CD14-positive monocyte (primary cell): Measurements from ENCODE around the gene FNDC3B. TPM values are rescaled to one million over a fixed set of nuclear protein-coding genes. Genes with fewer than 3 reads are reported as not detected.

Experiments used
- DNase-seq, 3 donors: peaks; one replicate each; pipeline ENCODE4 v3.0.0-alpha.2; 2011 to 2022
- H2AFZ ChIP-seq: 2 replicates; pipeline ENCODE4 v1.6.0; 2012; ENCODE audit warnings: mild to moderate bottlenecking, low read depth, low read length, inconsistent platforms; ENCODE audit not compliant: insufficient read depth, poor library complexity, severe bottlenecking
- H3K27ac ChIP-seq, 2 donors: 1 replicate in 1 of 2; 2 replicates in 1 of 2; pipeline ENCODE4 v1.5.1; 2012 to 2013; ENCODE audit warnings: low read length in 2 of 2, control low read depth in 1 of 2, inconsistent platforms in 1 of 2, low read depth in 1 of 2, mild to moderate bottlenecking in 1 of 2
- H3K27me3 ChIP-seq, 2 donors: one replicate each; pipeline versions ENCODE4 v1.6.0 to v1.6.1; 2011 to 2013; ENCODE audit warnings: low read length in 2 of 2; ENCODE audit not compliant: control insufficient read depth in 2 of 2, insufficient read depth in 2 of 2
- H3K36me3 ChIP-seq, 2 donors: replicated peaks in 1 of 2; 1 replicate in 1 of 2; 2 replicates in 1 of 2; pipeline versions ENCODE4 v1.5.1 to v1.6.1; 2012 to 2013; ENCODE audit warnings: low read length in 2 of 2, control low read depth in 1 of 2, inconsistent platforms in 1 of 2, mild to moderate bottlenecking in 1 of 2; ENCODE audit not compliant: insufficient read depth in 2 of 2, control insufficient read depth in 1 of 2
- H3K4me1 ChIP-seq, 2 donors: 1 replicate in 1 of 2; 2 replicates in 1 of 2; pipeline versions ENCODE4 v1.5.1 to v1.6.1; 2012 to 2013; ENCODE audit warnings: low read length in 2 of 2, control low read depth in 1 of 2, inconsistent platforms in 1 of 2, mild to moderate bottlenecking in 1 of 2, moderate library complexity in 1 of 2; ENCODE audit not compliant: insufficient read depth in 2 of 2, control insufficient read depth in 1 of 2
- H3K4me2 ChIP-seq: replicated peaks from 2 replicates; pipeline ENCODE3; 2012; ENCODE audit warnings: low read length, moderate library complexity, mild to moderate bottlenecking; ENCODE audit not compliant: poor library complexity, severe bottlenecking; ENCODE audit errors: extremely low read depth
- H3K4me3 ChIP-seq, 3 experiments: fragments of 200-600 bp in 1 of 3; sonication (generic) in 1 of 3; replicated peaks in 1 of 3; 1 replicate in 2 of 3; 2 replicates in 1 of 3; pipeline ENCODE4 v1.5.1; 2011 to 2013; ENCODE audit warnings: low read length in 3 of 3, mild to moderate bottlenecking in 3 of 3, control low read depth in 2 of 3, low read depth in 2 of 3, inconsistent platforms in 1 of 3, moderate library complexity in 1 of 3
- H3K79me2 ChIP-seq: 2 replicates; pipeline ENCODE4 v1.6.0; 2012; ENCODE audit warnings: mild to moderate bottlenecking, control low read depth, inconsistent platforms, low read length, moderate library complexity; ENCODE audit not compliant: insufficient read depth
- H3K9ac ChIP-seq: 2 replicates; pipeline ENCODE4 v1.6.0; 2017; ENCODE audit warnings: low read length, mild to moderate bottlenecking; ENCODE audit not compliant: insufficient read depth, poor library complexity, severe bottlenecking
- H3K9me3 ChIP-seq, 2 donors: replicated peaks in 1 of 2; 1 replicate in 1 of 2; 2 replicates in 1 of 2; pipeline versions ENCODE4 v1.5.1 to v1.6.1; 2012 to 2013; ENCODE audit warnings: low read length in 2 of 2, control low read depth in 1 of 2; ENCODE audit not compliant: control insufficient read depth in 1 of 2, insufficient read depth in 1 of 2
- H4K20me1 ChIP-seq: 2 replicates; pipeline ENCODE4 v1.6.0; 2012; ENCODE audit warnings: mild to moderate bottlenecking, low read length, control low read depth, moderate library complexity; ENCODE audit not compliant: insufficient read depth
- H3K27ac Mint-ChIP-seq, 7 donors: one replicate each; pipeline ENCODE4 v1.8.0; 2020; ENCODE audit warnings: mild to moderate bottlenecking in 7 of 7, mixed read lengths in 7 of 7, moderate library complexity in 6 of 7, inconsistent platforms in 2 of 7
- H3K27me3 Mint-ChIP-seq, 3 donors: one replicate each; pipeline ENCODE4 v1.8.0; 2021 to 2022; ENCODE audit warnings: low read depth in 3 of 3, mild to moderate bottlenecking in 3 of 3, mixed read lengths in 3 of 3, moderate library complexity in 3 of 3, inconsistent platforms in 1 of 3
- H3K36me3 Mint-ChIP-seq, 2 donors: one replicate each; pipeline ENCODE4 v1.8.0; 2020; ENCODE audit warnings: mixed read lengths in 2 of 2, inconsistent platforms in 1 of 2, mild to moderate bottlenecking in 1 of 2
- H3K4me1 Mint-ChIP-seq: one replicate; pipeline ENCODE4 v1.8.0; 2020; ENCODE audit warnings: mild to moderate bottlenecking, mixed read lengths
- H3K4me3 Mint-ChIP-seq, 2 donors: one replicate each; pipeline ENCODE4 v1.8.0; 2020; ENCODE audit warnings: mild to moderate bottlenecking in 2 of 2, mixed read lengths in 2 of 2, moderate library complexity in 1 of 2
- H3K9me3 Mint-ChIP-seq, 7 donors: one replicate each; pipeline ENCODE4 v1.8.0; 2020 to 2022; ENCODE audit warnings: mixed read lengths in 7 of 7, mild to moderate bottlenecking in 6 of 7, moderate library complexity in 6 of 7, inconsistent platforms in 2 of 7
- WGBS: methylation state at CpG from one replicate; pipeline ENCODE4 v1.1.5; 2013; ENCODE audit warnings: missing lambda C conversion rate; ENCODE audit not compliant: insufficient coverage; 5-methylcytosine and 5-hydroxymethylcytosine counted together
- intact Hi-C, 2 donors: fragments of 100-400 bp; cut with micrococcal nuclease; formaldehyde crosslinking; loops; one replicate each; pipeline versions ENCODE4 v1.15.0 to v1.15.1; 2023
- polyA plus RNA-seq, 3 donors: library from polyadenylated mRNA; depleted of rRNA in 1 of 3; unstranded in 2 of 3; stranded (reverse) in 1 of 3; fragments of 300-500 nt in 2 of 3; fragments of >200 nt in 1 of 3; fragmentation: Illumina TruSeq in 2 of 3; gene quantifications; 1 replicate in 2 of 3; 2 replicates in 1 of 3; pipeline ENCODE4 v1.2.3, GENCODE V29; 2012 to 2021
- TF ChIP-seq, protein P1 (sequence below): fragments of 200-600 bp; IDR thresholded peaks from one replicate; pipeline ENCODE4 v1.8.0; 2022; ENCODE audit warnings: antibody characterized with exemption, mild to moderate bottlenecking

FNDC3B gene
- polyA plus RNA-seq, 3 donors = 19.6 to 36.1 (median 25.7) TPM

DNA sequence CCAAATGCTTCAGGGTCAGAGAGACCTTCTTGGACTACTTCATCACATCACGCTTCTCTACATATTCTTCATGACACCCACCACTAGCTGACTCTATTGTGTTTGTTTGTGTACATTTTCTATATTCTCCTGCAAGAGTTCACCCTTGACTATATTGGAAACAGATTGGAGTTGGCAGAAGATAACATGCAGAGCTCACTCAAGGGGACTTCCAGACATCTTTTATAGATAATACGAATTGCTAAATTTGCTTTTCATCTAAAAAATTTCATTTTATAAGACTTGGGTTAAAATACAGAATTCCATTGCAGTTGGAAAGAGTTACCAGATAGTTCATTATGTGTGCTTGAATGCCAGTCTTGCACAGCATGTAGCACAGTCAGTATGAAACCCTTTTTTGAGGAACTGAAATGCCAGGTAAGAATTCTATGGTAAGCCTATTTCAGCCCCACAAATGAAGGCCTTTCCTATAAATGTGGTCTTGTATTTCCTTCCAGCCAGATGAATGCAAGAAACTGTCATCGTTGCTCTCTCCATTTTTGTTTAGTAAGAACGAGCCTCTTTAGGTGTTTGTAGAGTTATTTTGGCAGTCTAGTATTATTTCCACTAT, 231.3 kb downstream of the FNDC3B start:
- H3K4me2 ChIP-seq = no peak overlapping the region
- intact Hi-C loops = no loop called here

DNA sequence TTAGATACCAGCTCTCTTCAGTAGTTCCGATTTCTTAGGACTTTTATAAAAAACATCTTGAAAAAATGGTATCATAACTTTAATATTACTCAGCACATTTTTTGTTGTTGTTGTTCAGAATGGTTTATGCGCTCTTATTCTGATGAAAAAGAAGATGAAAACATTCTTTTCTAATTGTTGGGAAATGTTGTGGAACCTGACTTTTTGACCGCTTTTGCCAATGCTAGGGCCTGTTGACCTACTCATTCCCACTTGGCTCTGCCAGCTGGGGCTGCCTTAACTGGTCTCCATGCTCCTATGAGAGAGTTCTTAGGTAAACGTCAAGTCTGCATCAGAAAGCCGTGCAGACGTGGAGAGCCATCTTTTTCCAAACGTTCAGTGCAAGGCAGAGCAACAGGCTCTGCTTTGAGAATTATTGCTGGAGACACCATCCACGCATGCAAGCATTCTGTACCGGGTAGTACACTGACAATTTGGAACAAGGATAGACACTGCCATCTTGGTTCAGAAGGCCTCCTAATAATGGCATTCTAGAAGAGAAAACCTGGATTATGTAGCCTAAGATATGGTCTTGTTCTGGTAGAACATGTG, 232.1 kb downstream of the FNDC3B start:
- Histone ChIP-seq H3K4me1 (no peaks in the 10 kb centered on the region), H3K9me3 (no peaks in the 10 kb centered on the region), H4K20me1 (peaks cover 68% of the 10 kb centered on the region), H3K9ac (no peak overlapping the region), H3K4me3 (no peak overlapping the region), H3K27ac (peak overlapping the region in 1 of 2 donors; percentile 58), H3K36me3 (peaks cover 29 to 97% of the 10 kb centered on the region in 2 donors), H3K79me2 (peaks cover 76% of the 10 kb centered on the region), H3K4me2 (no peak overlapping the region), H2AFZ (no peak overlapping the region), H3K27me3 (no peaks in the 10 kb centered on the region)
- DNase-seq = no peak
- Mint-ChIP-seq H3K36me3 (peaks cover 55 to 67% of the 10 kb centered on the region in 2 donors), H3K4me1 (peaks cover 5% of the 10 kb centered on the region), H3K27ac (peak overlapping the region in 4 of 7 donors; percentile 32 to 55 (median 36)), H3K9me3 (no peaks in the 10 kb centered on the region), H3K4me3 (no peak overlapping the region), H3K27me3 (no peaks in the 10 kb centered on the region)
- WGBS = 99% methylated on average over 7 of the region's 9 CpGs
- TF ChIP-seq, protein P1, sequence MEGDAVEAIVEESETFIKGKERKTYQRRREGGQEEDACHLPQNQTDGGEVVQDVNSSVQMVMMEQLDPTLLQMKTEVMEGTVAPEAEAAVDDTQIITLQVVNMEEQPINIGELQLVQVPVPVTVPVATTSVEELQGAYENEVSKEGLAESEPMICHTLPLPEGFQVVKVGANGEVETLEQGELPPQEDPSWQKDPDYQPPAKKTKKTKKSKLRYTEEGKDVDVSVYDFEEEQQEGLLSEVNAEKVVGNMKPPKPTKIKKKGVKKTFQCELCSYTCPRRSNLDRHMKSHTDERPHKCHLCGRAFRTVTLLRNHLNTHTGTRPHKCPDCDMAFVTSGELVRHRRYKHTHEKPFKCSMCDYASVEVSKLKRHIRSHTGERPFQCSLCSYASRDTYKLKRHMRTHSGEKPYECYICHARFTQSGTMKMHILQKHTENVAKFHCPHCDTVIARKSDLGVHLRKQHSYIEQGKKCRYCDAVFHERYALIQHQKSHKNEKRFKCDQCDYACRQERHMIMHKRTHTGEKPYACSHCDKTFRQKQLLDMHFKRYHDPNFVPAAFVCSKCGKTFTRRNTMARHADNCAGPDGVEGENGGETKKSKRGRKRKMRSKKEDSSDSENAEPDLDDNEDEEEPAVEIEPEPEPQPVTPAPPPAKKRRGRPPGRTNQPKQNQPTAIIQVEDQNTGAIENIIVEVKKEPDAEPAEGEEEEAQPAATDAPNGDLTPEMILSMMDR = no peak
- intact Hi-C loops = no loop called here

More for the DNA sequence above, 231.3 kb downstream of the FNDC3B start:
- Histone ChIP-seq H3K27ac (no peak overlapping the region), H3K4me3 (no peak overlapping the region), H3K36me3 (peaks cover 37 to 97% of the 10 kb centered on the region in 2 donors), H3K27me3 (no peaks in the 10 kb centered on the region), H3K9ac (no peak overlapping the region), H3K79me2 (peaks cover 68% of the 10 kb centered on the region), H2AFZ (no peak overlapping the region), H3K4me1 (no peaks in the 10 kb centered on the region), H4K20me1 (peaks cover 60% of the 10 kb centered on the region), H3K9me3 (no peaks in the 10 kb centered on the region)
- no peak for DNase-seq
- Mint-ChIP-seq H3K27ac (peak overlapping the region in 3 of 7 donors; percentile 9 to 59 (median 20)), H3K36me3 (peaks cover 54 to 68% of the 10 kb centered on the region in 2 donors), H3K27me3 (no peaks in the 10 kb centered on the region), H3K9me3 (no peaks in the 10 kb centered on the region), H3K4me3 (no peak overlapping the region), H3K4me1 (peaks cover 5% of the 10 kb centered on the region)
- TF ChIP-seq, protein P1 = no peak
- WGBS = no CpG with 5 or more reads among the region's 4 CpGs
